T-helper 1 cell treated with Interleukin-12 subunit alpha and Interleukin-12 subunit beta and Interleukin-4 antibody, amounts not matched to agents 30 μg/mL and 1 μg/mL, for 36 hours (primary cell): ENCODE measurements around the gene GSTCD.
"Not testable (repeated sequence)": the region's sequence is repeated elsewhere in the genome, so short reads cannot be mapped to it uniquely, and the experiment has no call there.

ENCODE experiments used
- H3K27ac Mint-ChIP-seq: one replicate; pipeline ENCODE4 v1.8.0; 2021; ENCODE audit warnings: mild to moderate bottlenecking, mixed read lengths
- H3K27me3 Mint-ChIP-seq: one replicate; pipeline ENCODE4 v1.8.0; 2021; ENCODE audit warnings: low read depth, mixed read lengths
- H3K36me3 Mint-ChIP-seq: one replicate; pipeline ENCODE4 v1.8.0; 2021; ENCODE audit warnings: low read depth, mixed read lengths
- H3K4me1 Mint-ChIP-seq: one replicate; pipeline ENCODE4 v1.8.0; 2021; ENCODE audit warnings: low read depth, mixed read lengths
- H3K4me3 Mint-ChIP-seq: one replicate; pipeline ENCODE4 v1.8.0; 2021; ENCODE audit warnings: mild to moderate bottlenecking, moderate library complexity, mixed read lengths
- H3K9me3 Mint-ChIP-seq: one replicate; pipeline ENCODE4 v1.8.0; 2021; ENCODE audit warnings: mixed read lengths

Gene GSTCD

GRCh38 chr4:105751718-105752299 is 43.2 kb downstream of the GSTCD start:
- Mint-ChIP-seq H3K4me3 (no peak overlapping the region), H3K36me3 (no peaks in the 10 kb centered on the region), H3K27ac (no peak overlapping the region), H3K4me1 (no peaks in the 10 kb centered on the region), H3K27me3 (no peaks in the 10 kb centered on the region), H3K9me3 (no peaks in the 10 kb centered on the region)

- no peaks in the 10 kb centered on the region for H3K36me3 Mint-ChIP-seq
- H3K4me1 Mint-ChIP-seq, result no peaks in the 10 kb centered on the region
- no peaks in the 10 kb centered on the region for H3K9me3 Mint-ChIP-seq
- H3K27me3 Mint-ChIP-seq, result no peaks in the 10 kb centered on the region
- H3K27ac Mint-ChIP-seq, result no peak overlapping the region
- no peak overlapping the region for H3K4me3 Mint-ChIP-seq
These were observed 44.8 kb downstream of the GSTCD start for GRCh38 chr4:105753361-105753760.

GRCh38 chr4:105755375-105755774 is 46.8 kb downstream of the GSTCD start:
- H3K9me3 Mint-ChIP-seq, result no peaks in the 10 kb centered on the region
- no peaks in the 10 kb centered on the region for H3K36me3 Mint-ChIP-seq
- H3K4me3 Mint-ChIP-seq, result no peak overlapping the region
- no peaks in the 10 kb centered on the region for H3K27me3 Mint-ChIP-seq
- H3K27ac Mint-ChIP-seq, result no peak overlapping the region
- no peaks in the 10 kb centered on the region for H3K4me1 Mint-ChIP-seq

GRCh38 chr4:105758958-105759357 is 50.4 kb downstream of the GSTCD start:
- Mint-ChIP-seq H3K4me1 (no peaks in the 10 kb centered on the region), H3K27me3 (no peaks in the 10 kb centered on the region), H3K4me3 (no peak overlapping the region), H3K9me3 (no peaks in the 10 kb centered on the region), H3K36me3 (no peaks in the 10 kb centered on the region), H3K27ac (no peak overlapping the region)

GRCh38 chr4:105765690-105766407 is 57.3 kb downstream of the GSTCD start:
- Mint-ChIP-seq H3K27ac (no peak overlapping the region), H3K4me1 (no peaks in the 10 kb centered on the region), H3K27me3 (no peaks in the 10 kb centered on the region), H3K36me3 (no peaks in the 10 kb centered on the region), H3K9me3 (peaks cover under 1% of the 10 kb centered on the region), H3K4me3 (no peak overlapping the region)

GRCh38 chr4:105767579-105767978 is 59.0 kb downstream of the GSTCD start:
- peaks cover 10% of the 10 kb centered on the region for H3K9me3 Mint-ChIP-seq
- H3K27ac Mint-ChIP-seq, result no peak overlapping the region
- H3K4me3 Mint-ChIP-seq, result no peak overlapping the region
- H3K27me3 Mint-ChIP-seq, result no peaks in the 10 kb centered on the region
- H3K36me3 Mint-ChIP-seq, result no peaks in the 10 kb centered on the region
- H3K4me1 Mint-ChIP-seq, result no peaks in the 10 kb centered on the region

GRCh38 chr4:105770524-105770923 is 61.9 kb downstream of the GSTCD start:
- H3K4me1 Mint-ChIP-seq, H3K27ac Mint-ChIP-seq, H3K4me3 Mint-ChIP-seq, H3K27me3 Mint-ChIP-seq, H3K36me3 Mint-ChIP-seq: not testable (repeated sequence)
- H3K9me3 Mint-ChIP-seq, result peaks cover 18% of the 10 kb centered on the region

- H3K4me3 Mint-ChIP-seq, H3K4me1 Mint-ChIP-seq, H3K27ac Mint-ChIP-seq, H3K27me3 Mint-ChIP-seq, H3K36me3 Mint-ChIP-seq: not testable (repeated sequence)
- peaks cover 18% of the 10 kb centered on the region for H3K9me3 Mint-ChIP-seq
These were observed 63.5 kb downstream of the GSTCD start for GRCh38 chr4:105772065-105772464.

- peaks cover 17% of the 10 kb centered on the region for H3K9me3 Mint-ChIP-seq
- H3K27me3 Mint-ChIP-seq, H3K27ac Mint-ChIP-seq, H3K4me3 Mint-ChIP-seq, H3K4me1 Mint-ChIP-seq, H3K36me3 Mint-ChIP-seq: not testable (repeated sequence)
These were observed 67.3 kb downstream of the GSTCD start for GRCh38 chr4:105775760-105776415.

- Mint-ChIP-seq H3K4me1 (no peaks in the 10 kb centered on the region), H3K27ac (no peak overlapping the region), H3K4me3 (no peak overlapping the region), H3K9me3 (no peaks in the 10 kb centered on the region), H3K36me3 (no peaks in the 10 kb centered on the region), H3K27me3 (no peaks in the 10 kb centered on the region)
These were observed 71.6 kb downstream of the GSTCD start for GRCh38 chr4:105780176-105780575.

- Mint-ChIP-seq H3K9me3 (no peaks in the 10 kb centered on the region), H3K4me1 (no peaks in the 10 kb centered on the region), H3K27me3 (no peaks in the 10 kb centered on the region), H3K27ac (no peak overlapping the region), H3K4me3 (no peak overlapping the region), H3K36me3 (no peaks in the 10 kb centered on the region)
These were observed 76.2 kb downstream of the GSTCD start for GRCh38 chr4:105784761-105785160.

- Mint-ChIP-seq H3K9me3 (no peaks in the 10 kb centered on the region), H3K36me3 (no peaks in the 10 kb centered on the region), H3K27me3 (no peaks in the 10 kb centered on the region), H3K4me1 (no peaks in the 10 kb centered on the region), H3K27ac (no peak overlapping the region), H3K4me3 (no peak overlapping the region)
These were observed 77.2 kb downstream of the GSTCD start for GRCh38 chr4:105785792-105786191.

GRCh38 chr4:105786748-105787147 is 78.2 kb downstream of the GSTCD start:
- H3K36me3 Mint-ChIP-seq, result no peaks in the 10 kb centered on the region
- H3K27ac Mint-ChIP-seq, result no peak overlapping the region
- H3K9me3 Mint-ChIP-seq, result no peaks in the 10 kb centered on the region
- no peaks in the 10 kb centered on the region for H3K27me3 Mint-ChIP-seq
- no peaks in the 10 kb centered on the region for H3K4me1 Mint-ChIP-seq
- no peak overlapping the region for H3K4me3 Mint-ChIP-seq

- H3K27me3 Mint-ChIP-seq, result no peaks in the 10 kb centered on the region
- no peaks in the 10 kb centered on the region for H3K36me3 Mint-ChIP-seq
These were observed 88.6 kb downstream of the GSTCD start for GRCh38 chr4:105797225-105797624.

GRCh38 chr4:105805501-105806120 is 97.0 kb downstream of the GSTCD start:
- H3K27ac Mint-ChIP-seq, result no peak overlapping the region

More at GRCh38 chr4:105797225-105797624, 88.6 kb downstream of the GSTCD start:
- H3K4me3 Mint-ChIP-seq, result no peak overlapping the region
- H3K9me3 Mint-ChIP-seq, result no peaks in the 10 kb centered on the region
- H3K4me1 Mint-ChIP-seq, result no peaks in the 10 kb centered on the region
- H3K27ac Mint-ChIP-seq, result no peak overlapping the region

More at GRCh38 chr4:105805501-105806120, 97.0 kb downstream of the GSTCD start:
- Mint-ChIP-seq H3K36me3 (no peaks in the 10 kb centered on the region), H3K4me1 (no peaks in the 10 kb centered on the region), H3K4me3 (no peak overlapping the region), H3K9me3 (no peaks in the 10 kb centered on the region), H3K27me3 (no peaks in the 10 kb centered on the region)
